Activated CD4-positive, alpha-beta T cell treated with anti-CD3 and anti-CD28 coated beads, Interleukin-2, amount 50 U/mL, for 16 hours (primary cell): Measurements from ENCODE around the gene DNAAF1.
A peak's percentile ranks its signal among the peaks of the same experiment; 100 is the strongest.

ENCODE experiments used
- DNase-seq: peaks from one replicate; pipeline ENCODE4 v3.0.0-alpha.2; 2020

DNAAF1 gene

GRCh38 chr16:84161037-84161436 lies 15.9 kb downstream of the DNAAF1 start:
- DNase-seq: no peak

DNA sequence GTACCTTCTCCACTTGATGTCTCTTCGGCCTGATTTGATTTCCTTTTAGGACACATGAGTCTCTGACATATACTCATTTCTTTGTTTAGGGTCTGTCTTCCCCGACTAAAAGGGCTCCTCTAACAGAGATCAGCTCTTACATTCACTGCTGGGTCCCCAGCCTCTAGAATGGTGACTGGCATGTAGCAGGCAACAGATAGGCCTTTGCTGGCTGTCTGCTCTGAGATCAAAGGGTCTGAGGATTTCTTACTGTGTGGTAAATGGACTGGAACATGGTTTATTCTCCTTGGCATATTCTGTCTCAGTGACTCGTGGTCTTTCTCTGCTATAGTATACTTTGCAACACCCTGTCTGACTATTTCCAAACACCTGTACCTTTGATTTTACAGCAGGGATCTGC lies 16.7 kb downstream of the DNAAF1 start:
- DNase-seq: no peak

DNA sequence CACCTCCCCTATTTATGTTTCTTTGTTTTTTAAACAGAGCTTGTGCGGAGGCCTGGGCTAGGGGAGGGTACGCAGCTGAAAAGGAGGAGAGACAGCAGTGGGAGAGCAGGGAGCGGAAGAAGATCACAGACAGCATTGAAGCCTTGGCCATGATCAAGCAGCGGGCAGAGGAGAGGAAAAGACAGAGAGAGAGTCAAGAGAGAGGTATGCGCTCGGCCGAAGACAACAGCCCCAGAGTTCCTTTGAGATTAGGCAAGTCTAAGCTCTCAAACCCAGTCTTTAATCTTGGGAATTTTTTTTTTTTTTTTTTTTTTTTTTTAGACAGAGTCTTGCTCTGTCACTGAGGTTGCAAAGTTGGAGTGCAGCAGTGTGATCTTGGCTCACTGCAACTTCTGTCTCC lies 20.6 kb downstream of the DNAAF1 start:
- DNase-seq: no peak

GRCh38 chr16:84166796-84167695 lies 21.9 kb downstream of the DNAAF1 start:
- peak; percentile 83 for DNase-seq

- no peak for DNase-seq
Measured at GRCh38 chr16:84169765-84170310, 24.7 kb downstream of the DNAAF1 start.

GRCh38 chr16:84174396-84174795 lies 29.3 kb downstream of the DNAAF1 start:
- no peak for DNase-seq

DNA sequence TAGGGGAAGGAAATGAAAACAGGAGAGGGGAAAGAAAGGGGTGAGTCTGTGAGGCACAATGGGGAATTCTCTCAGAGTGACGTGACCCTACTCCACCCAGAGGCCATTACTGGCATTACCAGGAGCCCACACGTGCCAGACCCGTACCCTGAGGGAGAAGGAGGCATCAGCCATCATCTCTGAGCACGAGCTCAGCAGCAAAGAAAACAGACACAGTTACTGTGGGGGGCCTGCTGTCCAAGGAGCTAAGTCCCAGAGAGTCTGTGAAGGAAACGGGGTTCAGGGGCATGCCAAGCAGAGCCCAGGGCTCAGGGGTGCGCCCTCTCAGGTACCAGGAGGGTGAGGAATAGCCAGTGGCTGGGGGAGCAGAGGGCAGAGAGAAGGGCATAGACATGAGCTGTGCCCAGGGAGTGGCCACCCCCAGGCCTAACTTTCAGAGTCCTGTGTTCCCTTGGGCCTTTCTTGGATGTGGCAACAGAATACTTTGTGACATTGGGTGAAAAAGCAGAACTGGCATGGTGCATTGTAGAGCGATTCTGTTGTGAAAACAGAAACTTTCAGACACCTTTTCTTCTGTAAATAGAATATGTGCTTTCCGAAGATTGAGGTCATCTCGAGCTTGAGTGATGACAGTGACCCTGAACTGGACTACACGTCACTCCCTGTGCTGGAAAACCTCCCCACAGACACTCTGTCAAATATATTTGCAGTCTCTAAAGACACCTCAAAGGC lies 30.4 kb downstream of the DNAAF1 start:
- peak; percentile 51 for DNase-seq

- DNase-seq: no peak
Measured at GRCh38 chr16:84176192-84177053, 31.3 kb downstream of the DNAAF1 start.

- DNase-seq: no peak
Measured at GRCh38 chr16:84177741-84178073, 32.6 kb downstream of the DNAAF1 start.

DNA sequence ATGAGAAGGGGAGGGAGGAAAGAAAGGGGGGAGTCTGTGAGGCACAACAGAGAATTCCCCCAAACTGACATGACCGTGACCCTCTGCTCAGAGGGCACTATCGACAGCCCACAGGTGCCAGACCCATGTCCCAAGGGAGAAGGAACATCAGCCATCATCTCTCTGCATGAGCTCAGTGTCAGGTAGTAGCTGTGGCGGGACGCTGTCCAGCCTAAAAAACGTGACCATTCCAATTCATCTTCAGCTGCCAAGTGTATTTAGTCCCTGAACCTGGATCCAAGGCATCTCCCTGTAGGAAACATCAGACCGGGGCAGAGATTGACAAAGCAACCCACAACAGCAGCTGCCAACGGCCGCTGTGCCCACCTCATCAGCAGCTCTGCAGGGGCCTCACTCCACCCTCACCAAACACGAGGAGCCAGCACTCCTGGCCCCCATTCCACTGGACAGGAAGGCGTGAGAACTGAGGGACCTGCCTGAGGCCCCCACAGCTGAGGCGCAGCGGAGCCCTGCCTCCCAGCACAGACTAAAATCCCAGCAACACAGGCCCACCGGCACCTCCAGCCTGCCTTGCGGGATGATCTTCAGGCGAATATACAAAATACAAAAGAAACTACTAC lies 33.1 kb downstream of the DNAAF1 start:
- no peak for DNase-seq

DNA sequence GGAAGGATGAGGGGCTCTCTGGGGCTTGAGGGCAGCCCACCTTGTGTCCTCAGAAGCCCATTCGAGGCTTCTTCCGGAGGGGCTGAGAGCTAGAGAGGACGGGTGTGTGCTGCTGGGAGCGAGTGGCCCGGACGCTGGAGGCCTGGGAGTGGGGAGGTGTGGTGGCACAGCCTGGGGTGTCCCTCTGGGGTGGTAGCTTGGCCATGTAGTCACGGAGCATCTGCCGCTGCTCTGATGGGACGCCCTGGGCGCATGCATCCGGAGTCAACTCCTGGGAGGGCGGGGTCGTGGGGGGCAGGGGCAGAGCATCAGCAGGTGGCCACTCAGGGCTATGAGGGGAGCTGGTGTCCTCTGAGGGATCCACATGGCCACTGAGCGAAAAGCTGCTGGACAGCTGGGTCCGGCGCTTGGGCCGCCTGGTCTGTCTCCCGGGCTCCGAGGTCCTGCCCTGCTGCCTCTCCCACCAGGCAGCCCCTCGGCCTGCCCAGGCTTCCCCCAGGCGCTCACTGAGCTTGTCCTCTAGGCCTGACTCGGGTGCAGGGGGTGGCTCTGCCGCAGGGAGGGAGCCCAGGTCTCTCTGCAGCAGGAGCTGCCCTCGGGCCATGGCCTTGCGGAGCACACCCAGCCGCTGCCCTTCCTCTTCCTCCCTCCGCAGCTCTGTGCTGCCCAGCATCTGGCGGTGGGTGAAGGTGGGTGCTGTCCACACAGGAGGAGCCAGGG lies 33.9 kb downstream of the DNAAF1 start:
- DNase-seq: no peak

GRCh38 chr16:84179612-84180320 lies 34.7 kb downstream of the DNAAF1 start:
- DNase-seq: no peak

DNA sequence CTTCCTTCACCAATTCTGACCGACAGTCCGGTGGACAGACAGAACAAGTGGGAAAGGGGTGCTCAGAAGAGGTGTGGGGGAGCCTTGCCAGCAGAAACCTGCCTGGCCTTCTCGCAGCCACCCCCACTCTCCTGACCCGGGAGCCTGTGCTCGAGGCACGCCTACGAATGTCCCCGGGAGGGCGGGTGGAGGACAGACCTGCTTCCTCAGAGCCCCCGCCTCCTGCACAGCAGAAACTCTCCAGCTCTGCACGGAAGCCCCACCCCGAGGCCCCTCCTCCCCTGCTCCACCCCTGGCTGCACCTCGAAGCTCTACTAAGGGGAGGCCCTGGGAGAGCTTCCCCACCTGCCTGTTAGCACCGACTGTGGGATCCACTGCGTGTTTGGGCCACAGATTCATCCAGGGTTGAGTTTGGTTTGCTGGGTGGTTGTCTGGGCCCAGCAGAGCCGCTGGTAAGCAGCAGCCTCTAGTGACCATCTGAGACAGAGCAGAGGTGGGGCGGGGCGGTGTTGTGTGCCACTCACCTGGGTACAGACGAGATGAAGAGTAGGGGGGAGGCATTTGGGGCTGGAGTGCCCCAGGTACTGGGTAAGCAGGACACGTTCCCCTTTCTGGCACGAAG lies 35.5 kb downstream of the DNAAF1 start:
- no peak for DNase-seq

DNA sequence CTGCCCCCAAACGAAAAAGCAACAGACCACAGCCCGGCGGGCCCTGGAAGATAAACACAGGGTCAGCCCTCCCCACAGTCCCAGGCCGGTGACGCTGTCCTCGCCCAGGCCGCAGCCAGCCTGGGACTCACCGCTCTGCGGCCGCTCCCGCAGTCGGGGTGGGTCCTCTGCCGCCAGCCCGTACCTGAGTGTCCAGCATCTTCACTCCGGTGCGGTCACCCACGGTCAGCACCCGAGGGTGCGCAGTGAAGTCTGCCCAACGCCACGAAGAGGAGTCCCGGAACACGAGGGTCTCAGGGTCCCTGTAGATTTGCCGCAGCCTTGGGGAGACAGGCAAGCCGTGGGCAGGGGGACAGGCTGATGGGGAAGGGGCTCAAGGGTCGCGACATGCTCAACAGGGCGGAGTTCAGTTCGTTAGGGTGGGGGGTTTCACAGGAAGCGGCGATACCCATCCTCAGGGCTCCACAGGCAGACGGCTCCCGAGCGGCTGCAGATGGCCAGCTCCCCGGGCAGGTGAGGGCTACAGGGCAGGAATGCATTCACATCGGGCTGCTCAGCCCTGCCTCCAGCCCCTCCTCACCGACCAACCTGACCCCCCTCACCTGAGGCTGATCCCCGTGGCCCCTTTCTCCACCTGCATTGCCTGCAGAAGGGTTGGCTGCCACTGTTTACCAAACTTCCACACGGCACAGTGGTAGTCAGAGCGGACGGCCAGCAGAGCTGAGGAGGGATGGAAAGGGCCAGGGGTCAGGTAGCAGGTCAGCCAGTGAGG lies 36.2 kb downstream of the DNAAF1 start:
- DNase-seq: no peak

DNA sequence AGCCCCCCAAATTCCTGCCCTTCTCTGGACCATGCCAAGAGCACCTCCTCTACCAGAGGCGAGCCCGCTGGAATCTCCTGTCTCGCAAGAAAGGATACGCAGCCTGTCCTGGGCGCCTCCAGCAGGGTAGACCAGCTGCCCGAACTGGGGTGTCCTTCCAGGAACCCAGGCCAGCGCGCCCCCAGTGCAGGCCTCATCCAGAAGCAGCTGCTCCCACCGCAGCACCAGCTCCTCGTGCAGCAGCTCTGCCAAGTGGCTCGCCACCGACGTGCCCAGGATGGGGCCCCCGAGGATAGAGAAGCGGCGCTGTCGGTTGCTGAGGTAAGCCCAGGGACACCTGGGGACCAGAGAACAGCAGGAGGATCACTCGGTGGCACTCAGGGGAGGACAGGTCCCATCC lies 37.0 kb downstream of the DNAAF1 start:
- no peak for DNase-seq

- DNase-seq: no peak
Measured at GRCh38 chr16:84182680-84183571, 37.8 kb downstream of the DNAAF1 start.

GRCh38 chr16:84183572-84183875 lies 38.4 kb downstream of the DNAAF1 start:
- no peak for DNase-seq

- no peak for DNase-seq
Measured at GRCh38 chr16:84183911-84184591, 38.9 kb downstream of the DNAAF1 start.
